Coronary artery (tissue), 2 donors: Measurements from ENCODE around the gene GRIN3A.
"Not testable (repeated sequence)": the region's sequence is repeated elsewhere in the genome, so short reads cannot be mapped to it uniquely, and the experiment has no call there.

Experiments
- DNase-seq: peaks from one replicate; pipeline ENCODE4 v3.0.0-alpha.2; 2017; ENCODE audit warnings: low spot score
- H3K27ac ChIP-seq, 2 donors: fragments of 200-600 bp; sonication (generic); one replicate each; pipeline ENCODE4 v1.5.1; 2016 to 2019
- H3K4me3 ChIP-seq: fragments of 200-600 bp; sonication (generic); 2 replicates; pipeline ENCODE4 v1.5.1; 2016; ENCODE audit warnings: mild to moderate bottlenecking, moderate library complexity
- TF ChIP-seq, protein P1 (sequence below): fragments of 200-600 bp; sonication (generic); IDR thresholded peaks from one replicate; pipeline ENCODE4 v1.5.1; 2019; ENCODE audit warnings: antibody characterized with exemption

Gene GRIN3A

DNA sequence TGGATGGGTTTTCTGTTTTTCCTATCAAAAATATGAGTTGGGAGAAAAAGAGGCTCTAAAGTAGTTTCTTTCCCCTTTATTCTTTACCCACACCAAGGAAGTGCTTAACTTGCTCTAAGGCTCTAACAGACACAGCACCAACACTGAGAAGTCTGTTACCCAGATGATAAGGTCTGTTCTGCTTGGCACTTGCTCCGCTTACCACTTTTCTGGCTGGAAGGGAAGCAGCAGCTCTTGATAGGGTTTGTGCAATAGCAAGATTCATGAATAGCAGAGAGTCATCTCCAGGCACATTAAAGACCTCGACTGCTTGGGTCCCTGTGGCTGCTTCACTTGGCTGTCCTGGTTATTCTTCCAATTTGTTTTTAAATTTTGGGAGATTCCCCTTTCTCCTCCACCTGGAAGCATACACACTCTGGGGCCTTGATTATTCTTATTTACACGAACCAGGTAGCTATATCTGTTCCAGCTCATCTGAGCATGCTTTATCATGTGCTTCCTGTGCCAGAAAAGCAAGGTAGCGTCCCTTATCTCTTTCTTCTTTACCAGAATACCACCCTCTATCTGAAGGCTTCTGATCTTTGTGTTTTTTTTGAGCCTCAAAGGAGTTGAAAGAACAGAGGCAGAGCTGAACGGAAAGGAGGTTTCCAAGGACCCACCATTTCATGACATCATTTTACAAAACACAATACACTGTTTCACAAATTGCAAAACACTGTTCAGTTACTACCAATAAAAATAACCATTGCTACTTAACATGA, 168.5 kb downstream of the GRIN3A start:
- Histone ChIP-seq H3K4me3 (no peak overlapping the region), H3K27ac (no peak overlapping the region)
- TF ChIP-seq, protein P1, sequence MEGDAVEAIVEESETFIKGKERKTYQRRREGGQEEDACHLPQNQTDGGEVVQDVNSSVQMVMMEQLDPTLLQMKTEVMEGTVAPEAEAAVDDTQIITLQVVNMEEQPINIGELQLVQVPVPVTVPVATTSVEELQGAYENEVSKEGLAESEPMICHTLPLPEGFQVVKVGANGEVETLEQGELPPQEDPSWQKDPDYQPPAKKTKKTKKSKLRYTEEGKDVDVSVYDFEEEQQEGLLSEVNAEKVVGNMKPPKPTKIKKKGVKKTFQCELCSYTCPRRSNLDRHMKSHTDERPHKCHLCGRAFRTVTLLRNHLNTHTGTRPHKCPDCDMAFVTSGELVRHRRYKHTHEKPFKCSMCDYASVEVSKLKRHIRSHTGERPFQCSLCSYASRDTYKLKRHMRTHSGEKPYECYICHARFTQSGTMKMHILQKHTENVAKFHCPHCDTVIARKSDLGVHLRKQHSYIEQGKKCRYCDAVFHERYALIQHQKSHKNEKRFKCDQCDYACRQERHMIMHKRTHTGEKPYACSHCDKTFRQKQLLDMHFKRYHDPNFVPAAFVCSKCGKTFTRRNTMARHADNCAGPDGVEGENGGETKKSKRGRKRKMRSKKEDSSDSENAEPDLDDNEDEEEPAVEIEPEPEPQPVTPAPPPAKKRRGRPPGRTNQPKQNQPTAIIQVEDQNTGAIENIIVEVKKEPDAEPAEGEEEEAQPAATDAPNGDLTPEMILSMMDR, result no peak
- no peak for DNase-seq

DNA sequence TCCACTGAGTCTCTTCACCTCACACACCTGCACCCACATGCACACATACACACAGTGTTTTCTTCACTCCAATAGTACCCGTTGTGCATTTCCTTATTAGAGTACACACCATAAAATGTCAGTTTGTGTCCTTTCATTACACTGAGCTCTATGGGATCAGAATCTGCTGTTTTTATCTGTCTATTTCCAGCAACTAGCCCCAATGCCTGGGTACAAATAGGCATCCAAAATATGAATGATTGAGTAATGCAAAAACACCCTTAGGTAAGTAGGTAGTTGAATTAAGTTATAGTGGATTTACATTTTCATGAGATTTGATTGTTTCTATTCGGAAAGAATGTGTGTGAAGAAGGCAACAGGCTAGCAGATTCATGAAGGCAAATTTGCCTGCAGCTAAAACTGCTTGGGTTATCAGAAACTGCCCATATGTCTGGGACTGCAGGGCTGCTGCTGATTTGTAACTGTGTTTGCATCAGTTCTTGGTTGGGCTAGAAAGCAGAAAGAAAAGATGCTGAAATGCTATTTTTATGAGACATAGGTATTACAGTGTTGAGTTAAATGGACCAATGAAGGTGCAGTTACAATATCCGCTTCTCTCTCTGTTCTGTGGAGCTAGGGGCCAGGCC, 170.6 kb downstream of the GRIN3A start:
- TF ChIP-seq, protein P1, result no peak

DNA sequence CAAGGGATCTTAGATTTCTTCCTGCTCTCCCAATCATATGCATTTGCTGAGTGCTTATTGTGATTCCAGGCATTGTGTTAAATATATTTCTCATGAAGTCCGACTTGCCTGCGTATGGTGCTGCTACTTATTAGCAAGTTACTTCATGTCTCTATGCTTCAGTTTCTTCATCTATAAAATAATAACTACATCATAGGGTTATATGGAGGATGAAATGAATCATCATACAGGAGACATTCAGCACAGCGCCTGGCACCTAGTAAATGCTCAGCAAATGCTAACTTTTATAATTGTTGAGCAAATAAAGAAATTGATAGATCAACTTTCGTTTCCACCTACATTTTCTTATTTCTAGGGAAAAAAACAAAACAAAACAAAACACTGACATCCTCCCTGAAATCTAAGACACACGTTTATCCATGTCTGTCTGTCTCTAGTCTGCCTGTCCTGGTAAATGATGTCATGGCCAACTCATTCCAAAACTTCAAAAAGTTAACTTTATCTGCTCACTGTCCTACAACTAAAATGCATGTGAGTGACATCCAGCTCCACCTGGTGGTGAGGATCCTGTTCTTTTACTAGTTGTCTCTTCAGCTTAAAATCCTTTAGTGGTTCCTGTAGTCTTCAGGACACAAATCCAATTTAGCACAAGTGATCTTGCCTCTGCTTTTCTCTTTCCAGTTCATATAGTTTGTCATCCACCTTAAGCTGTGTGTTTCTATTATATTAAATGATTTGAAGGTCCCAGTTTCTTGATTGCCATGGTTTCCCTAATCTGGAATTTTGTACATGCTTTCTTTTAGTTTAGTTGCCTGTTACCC, 171.3 kb downstream of the GRIN3A start:
- TF ChIP-seq, protein P1, result no peak
- H3K27ac ChIP-seq, result no peak overlapping the region
- no peak overlapping the region for H3K4me3 ChIP-seq
- DNase-seq, result no peak

More for the DNA sequence above, 170.6 kb downstream of the GRIN3A start:
- Histone ChIP-seq H3K27ac (no peak overlapping the region), H3K4me3 (no peak overlapping the region)
- no peak for DNase-seq

DNA sequence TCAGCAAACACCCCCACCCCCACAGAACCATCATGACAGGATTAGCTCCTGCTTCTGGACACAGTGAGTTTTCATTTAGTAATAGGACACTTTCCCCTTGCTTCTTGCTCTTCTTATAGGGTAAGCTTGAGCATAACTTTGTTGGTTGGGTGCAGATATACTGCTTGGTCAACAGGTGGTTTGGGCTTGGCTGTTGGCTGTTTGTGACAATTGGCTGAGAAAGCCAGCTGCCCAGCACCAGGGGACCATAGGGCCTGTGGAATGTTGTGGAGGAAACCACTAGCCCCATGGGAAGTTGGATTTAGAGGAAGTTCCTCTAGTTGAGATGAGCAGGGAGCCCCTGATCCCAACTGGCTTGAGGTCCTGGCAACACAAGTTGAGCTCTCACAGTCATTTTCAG, 174.2 kb downstream of the GRIN3A start:
- TF ChIP-seq, protein P1, result no peak
- no peak overlapping the region for H3K4me3 ChIP-seq
- no peak overlapping the region for H3K27ac ChIP-seq
- DNase-seq, result no peak

DNA sequence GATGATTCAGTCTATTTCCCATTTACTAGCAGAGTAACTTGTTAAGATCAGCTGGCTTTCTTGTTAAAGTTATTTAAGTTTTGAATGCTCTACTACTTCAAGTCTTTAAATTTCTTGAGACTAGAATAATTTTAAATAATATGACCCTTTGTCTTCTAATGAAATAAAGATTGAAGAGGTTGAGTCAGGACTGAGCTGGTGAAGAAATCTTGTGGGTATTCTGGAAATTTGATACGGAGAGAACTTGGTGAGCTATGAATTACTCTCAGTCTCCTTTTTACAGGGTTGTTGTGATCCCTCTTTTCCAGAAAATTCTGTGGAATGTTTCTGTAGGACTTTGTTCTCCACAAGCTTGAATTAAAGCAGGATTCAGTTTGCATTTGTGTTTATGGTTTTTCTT, 175.5 kb downstream of the GRIN3A start:
- no peak for DNase-seq
- H3K4me3 ChIP-seq, result no peak overlapping the region
- TF ChIP-seq, protein P1, result no peak
- H3K27ac ChIP-seq, result no peak overlapping the region

DNA sequence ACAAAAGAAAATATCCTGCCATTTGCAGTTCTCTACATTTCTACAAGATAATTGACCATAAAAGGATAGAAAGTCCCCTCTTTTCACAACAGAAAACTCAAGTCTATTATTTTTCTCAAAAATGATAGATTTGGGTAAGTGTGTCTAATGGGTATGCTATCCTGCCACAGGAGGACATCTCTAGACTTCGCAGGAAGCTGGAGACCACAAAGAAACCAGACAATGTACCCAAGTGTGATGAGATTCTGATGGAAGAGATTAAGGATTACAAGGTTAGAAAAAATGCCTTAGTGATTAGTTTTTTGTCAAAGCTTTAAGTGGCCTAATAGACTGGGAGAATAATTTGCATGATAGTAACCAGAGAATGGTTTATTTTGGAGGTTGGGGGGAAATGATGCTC, 176.7 kb downstream of the GRIN3A start:
- DNase-seq, result no peak
- H3K4me3 ChIP-seq, result no peak overlapping the region
- no peak overlapping the region for H3K27ac ChIP-seq
- TF ChIP-seq, protein P1, result no peak

DNA sequence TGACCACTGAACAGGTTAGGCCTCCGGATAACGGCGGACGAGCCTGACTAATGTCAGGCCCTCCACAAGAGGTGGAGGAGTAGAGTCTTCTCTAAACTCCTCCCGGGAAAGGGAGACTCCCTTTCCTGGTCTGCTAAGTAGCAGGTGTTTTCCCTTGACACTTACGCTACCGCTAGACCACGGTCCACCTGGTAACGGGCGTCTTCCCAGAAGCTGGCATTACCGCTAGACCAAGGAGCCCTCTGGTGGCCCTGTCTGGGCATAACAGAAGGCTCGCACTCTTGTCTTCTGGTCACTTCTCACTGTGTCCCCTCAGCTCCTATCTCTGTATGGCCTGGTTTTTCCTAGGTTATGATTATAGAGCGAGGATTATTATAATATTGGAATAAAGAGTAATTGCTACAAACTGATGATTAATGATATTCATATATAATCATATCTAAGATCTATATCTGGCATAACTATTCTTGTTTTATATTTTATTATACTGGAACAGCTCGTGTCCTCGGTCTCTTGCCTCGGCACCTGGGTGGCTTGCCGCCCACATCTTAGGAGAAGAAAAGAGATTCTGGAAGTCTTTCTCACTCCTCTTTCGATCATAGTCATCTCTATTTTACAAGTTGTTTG, 188.9 kb downstream of the GRIN3A start:
- not testable (repeated sequence) for H3K27ac ChIP-seq, DNase-seq

More for the DNA sequence above, 188.9 kb downstream of the GRIN3A start:
- H3K4me3 ChIP-seq, result not testable (repeated sequence)
